GM13976 (cell line): ENCODE results near the gene IYD.

Experiments
- DNase-seq: peaks from one replicate; pipeline ENCODE4 v3.0.0; 2012; ENCODE audit warnings: low spot score
- CTCF ChIP-seq: IDR thresholded peaks from 2 replicates; pipeline ENCODE4 v1.5.1; 2012; ENCODE audit warnings: borderline replicate concordance, mild to moderate bottlenecking; ENCODE audit not compliant: insufficient read depth; ENCODE audit errors: extremely low read depth, missing control alignments, control extremely low read depth
- in situ Hi-C: fragments of 300-500 bp; cut with MboI; formaldehyde crosslinking; loops from one replicate; pipeline ENCODE4 v1.12.0; 2022; ENCODE audit warnings: low sequenced_read_pairs, mixed read lengths, inconsistent platforms; ENCODE audit not compliant: unreplicated experiment

The IYD gene

GRCh38 chr6:150334790-150335783 is 33.7 kb upstream of the IYD start:
- DNase-seq: peak; percentile 52
- peak; percentile 44 for TF ChIP-seq CTCF
- in situ Hi-C loops: loop anchor here (10.0 kb wide), 1 partner anchor 250 kb away; no protein-coding TSS in a partner anchor

GRCh38 chr6:150336299-150336698 is 32.5 kb upstream of the IYD start:
- DNase-seq: no peak
- in situ Hi-C loops: loop anchor here (10.0 kb wide), 1 partner anchor 251 kb away; no protein-coding TSS in a partner anchor
- no peak for TF ChIP-seq CTCF

GRCh38 chr6:150336708-150337107 is 32.1 kb upstream of the IYD start:
- DNase-seq: no peak
- in situ Hi-C loops: loop anchor here (10.0 kb wide), 1 partner anchor 252 kb away; no protein-coding TSS in a partner anchor
- TF ChIP-seq CTCF: no peak

- in situ Hi-C loops: no loop called here
- no peak for DNase-seq
Observed at GRCh38 chr6:150342126-150342525, 26.7 kb upstream of the IYD start.

GRCh38 chr6:150343434-150343833 is 25.4 kb upstream of the IYD start:
- no peak for DNase-seq
- TF ChIP-seq CTCF: no peak
- in situ Hi-C loops: no loop called here

More at GRCh38 chr6:150342126-150342525, 26.7 kb upstream of the IYD start:
- no peak for TF ChIP-seq CTCF

- in situ Hi-C loops: no loop called here
- no peak for DNase-seq
- TF ChIP-seq CTCF: no peak
Observed at GRCh38 chr6:150345781-150346180, 23.0 kb upstream of the IYD start.
